CD4-positive, alpha-beta memory T cell (primary cell): Measurements from ENCODE around the gene TYK2. TPM values are rescaled to one million over a fixed set of nuclear protein-coding genes. Genes with fewer than 3 reads are reported as not detected.
A peak's percentile ranks its signal among the peaks of the same experiment; 100 is the strongest.
"Not testable (repeated sequence)": the region's sequence is repeated elsewhere in the genome, so short reads cannot be mapped to it uniquely, and the experiment has no call there.

Experiments
- CTCF ChIA-PET: fragments of 350-600 bp; sonication (Branson Sonifier 250); formaldehyde crosslinking; loops from one replicate; lab custom pipeline; 2021; ENCODE audit warnings: inconsistent platforms; ENCODE audit not compliant: partially characterized antibody; lab: Charles Lee
- POLR2A ChIA-PET: fragments of 350-600 bp; sonication (Branson Sonifier 250); formaldehyde crosslinking; loops from one replicate; lab custom pipeline; 2021; ENCODE audit not compliant: partially characterized antibody; lab: Charles Lee
- DNase-seq, 5 donors: peaks; one replicate each; pipeline versions ENCODE4 v3.0.0 to v3.0.0-alpha.2; 2020 to 2022; ENCODE audit warnings: mixed read lengths in 1 of 5
- H3K27ac ChIP-seq: one replicate; pipeline ENCODE4 v1.7.0; 2013; ENCODE audit warnings: low read depth, low read length
- H3K27me3 ChIP-seq: 2 replicates; pipeline ENCODE4 v1.7.0; 2013; ENCODE audit warnings: mild to moderate bottlenecking, low read length, moderate library complexity; ENCODE audit not compliant: insufficient read depth
- H3K36me3 ChIP-seq: 2 replicates; pipeline ENCODE4 v1.7.0; 2013; ENCODE audit warnings: mild to moderate bottlenecking, low read length, moderate library complexity; ENCODE audit not compliant: insufficient read depth
- H3K4me1 ChIP-seq: 2 replicates; pipeline ENCODE4 v1.7.0; 2013; ENCODE audit warnings: mild to moderate bottlenecking, low read length, moderate library complexity; ENCODE audit not compliant: insufficient read depth
- H3K4me3 ChIP-seq, 2 donors: one replicate each; pipeline ENCODE4 v1.7.0; 2013; ENCODE audit warnings: low read length in 2 of 2, mild to moderate bottlenecking in 1 of 2
- H3K9me3 ChIP-seq, 2 donors: one replicate each; pipeline ENCODE4 v1.7.0; 2013; ENCODE audit warnings: low read length in 2 of 2, control low read depth in 1 of 2; ENCODE audit not compliant: control insufficient read depth in 1 of 2
- H3K27ac Mint-ChIP-seq, 7 donors: one replicate each; pipeline ENCODE4 v1.8.0; 2020 to 2021; ENCODE audit warnings: mixed read lengths in 7 of 7, mild to moderate bottlenecking in 6 of 7, inconsistent platforms in 3 of 7, moderate library complexity in 3 of 7
- H3K27me3 Mint-ChIP-seq, 2 donors: one replicate each; pipeline ENCODE4 v1.8.0; 2020 to 2021; ENCODE audit warnings: mixed read lengths in 2 of 2
- H3K36me3 Mint-ChIP-seq, 2 donors: one replicate each; pipeline ENCODE4 v1.8.0; 2020 to 2021; ENCODE audit warnings: mixed read lengths in 2 of 2, inconsistent platforms in 1 of 2, mild to moderate bottlenecking in 1 of 2
- H3K4me1 Mint-ChIP-seq, 4 donors: one replicate each; pipeline ENCODE4 v1.8.0; 2020 to 2021; ENCODE audit warnings: mixed read lengths in 4 of 4, mild to moderate bottlenecking in 1 of 4
- H3K4me3 Mint-ChIP-seq, 8 donors: one replicate each; pipeline ENCODE4 v1.8.0; 2020 to 2021; ENCODE audit warnings: mixed read lengths in 8 of 8, mild to moderate bottlenecking in 7 of 8, moderate library complexity in 6 of 8, inconsistent platforms in 3 of 8
- H3K9me3 Mint-ChIP-seq, 8 donors: one replicate each; pipeline ENCODE4 v1.8.0; 2020 to 2021; ENCODE audit warnings: mixed read lengths in 8 of 8, mild to moderate bottlenecking in 5 of 8, inconsistent platforms in 3 of 8, moderate library complexity in 1 of 8
- intact Hi-C: fragments of 100-400 bp; cut with micrococcal nuclease; formaldehyde crosslinking; loops from one replicate; pipeline ENCODE4 v1.15.1; 2023
- polyA plus RNA-seq, 2 donors: library from polyadenylated mRNA; unstranded; fragments of 300-500 nt; fragmentation: Illumina TruSeq; gene quantifications; one replicate each; pipeline ENCODE4 v1.2.3, GENCODE V29; 2021
- total RNA-seq, 2 experiments: library from RNA; stranded (reverse); gene quantifications; one replicate each; pipeline ENCODE4 v1.2.3, GENCODE V29; 2021

The TYK2 gene
- total and polyA plus RNA-seq, 4 experiments from 2014 or later: 33.3 to 314 (median 187) TPM

DNA sequence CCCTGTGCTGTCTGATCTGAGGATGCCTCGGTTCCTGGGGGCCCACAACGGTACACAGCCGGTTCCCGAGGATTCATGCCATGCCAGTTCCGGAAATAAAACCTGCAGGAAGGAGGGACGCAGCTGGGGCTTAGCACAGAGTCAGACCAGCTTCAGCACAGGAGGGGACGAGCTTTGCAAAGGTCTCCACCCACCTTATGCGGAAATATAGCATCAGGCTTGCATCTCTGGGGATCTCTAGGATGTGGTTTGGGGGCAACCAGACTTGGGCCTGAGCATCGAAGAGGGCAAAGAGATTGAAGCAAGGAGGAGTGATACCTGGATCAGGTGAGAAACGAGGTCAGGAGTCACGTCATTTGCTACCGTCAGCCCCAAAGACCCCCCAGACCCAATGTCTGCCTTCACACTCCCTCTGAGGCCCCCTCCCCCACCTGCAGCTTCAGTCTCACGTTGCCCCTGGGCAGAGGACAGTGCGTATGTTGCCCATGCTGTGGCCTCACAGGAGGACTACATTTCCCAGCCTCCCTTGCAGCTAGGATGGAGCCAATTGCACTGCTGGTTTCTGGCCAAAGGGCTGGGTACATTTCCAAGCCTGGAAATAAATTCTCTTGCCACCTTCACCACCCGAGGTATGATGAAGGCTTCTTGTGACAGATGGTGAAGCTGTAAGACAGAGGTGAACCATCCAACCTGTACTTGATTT is 12.1 kb downstream of the TYK2 start:
- H3K27ac ChIP-seq: no peak overlapping the region
- no peaks in the 10 kb centered on the region for H3K27me3 Mint-ChIP-seq
- intact Hi-C loops: no loop called here
- no peak overlapping the region for H3K4me3 ChIP-seq
- H3K27me3 ChIP-seq: no peaks in the 10 kb centered on the region
- H3K4me1 Mint-ChIP-seq: peaks cover 0 to 9% (median 0%) of the 10 kb centered on the region in 4 donors
- POLR2A ChIA-PET: no interaction called here
- H3K27ac Mint-ChIP-seq: no peak overlapping the region
- no peaks in the 10 kb centered on the region for H3K9me3 ChIP-seq
- no peaks in the 10 kb centered on the region for H3K4me1 ChIP-seq
- CTCF ChIA-PET: interaction anchor here (2.8 kb wide), 1 partner anchor 20 kb away, joined by 10 read pairs; no protein-coding TSS in a partner anchor
- H3K36me3 ChIP-seq: peaks cover 42% of the 10 kb centered on the region
- peaks cover 19 to 45% of the 10 kb centered on the region in 2 donors for H3K36me3 Mint-ChIP-seq
- no peak for DNase-seq
- no peaks in the 10 kb centered on the region for H3K9me3 Mint-ChIP-seq
- H3K4me3 Mint-ChIP-seq: no peak overlapping the region

DNA sequence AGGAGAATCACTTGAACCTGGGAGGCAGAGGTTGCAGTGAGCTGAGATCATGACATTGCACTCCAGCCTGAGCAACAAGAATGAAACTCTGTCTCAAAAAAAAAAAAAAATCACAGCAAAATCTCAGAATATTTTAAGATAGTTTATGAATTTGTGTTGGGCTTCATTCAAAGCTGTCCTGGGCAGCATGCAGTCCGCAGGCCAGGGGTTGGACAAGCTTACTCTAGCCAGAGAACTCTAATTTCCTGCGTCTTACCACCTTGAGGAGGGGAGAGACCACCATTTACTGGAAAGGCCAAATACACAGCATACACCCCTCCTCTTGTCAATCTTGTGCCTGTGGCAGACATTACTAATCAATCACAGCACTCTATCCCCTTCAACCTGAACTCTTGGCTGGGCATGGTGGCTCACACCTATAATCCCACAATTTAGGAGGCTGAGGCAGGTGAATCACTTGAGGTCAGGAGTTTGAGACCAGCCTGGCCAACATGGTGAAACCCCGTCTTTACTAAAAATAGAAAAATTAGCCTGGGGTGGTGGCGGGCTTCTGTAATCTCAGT is 13.3 kb downstream of the TYK2 start:
- H3K4me1 ChIP-seq, H3K4me3 Mint-ChIP-seq, H3K4me1 Mint-ChIP-seq, H3K4me3 ChIP-seq, POLR2A ChIA-PET, intact Hi-C loops, H3K9me3 Mint-ChIP-seq, H3K27me3 ChIP-seq, H3K27me3 Mint-ChIP-seq, H3K27ac ChIP-seq, H3K9me3 ChIP-seq, DNase-seq: not testable (repeated sequence)
- Mint-ChIP-seq H3K27ac (peak overlapping the region in 1 of 7 donors; percentile 35), H3K36me3 (peaks cover 19 to 52% of the 10 kb centered on the region in 2 donors)
- CTCF ChIA-PET: interaction anchor here (1.3 to 2.8 kb wide), 2 partner anchors 22 to 98 kb away, joined by 4 to 10 read pairs; no protein-coding TSS in a partner anchor
- peaks cover 51% of the 10 kb centered on the region for H3K36me3 ChIP-seq

- Mint-ChIP-seq H3K4me3 (no peak overlapping the region), H3K9me3 (peaks cover 0 to 2% (median 0%) of the 10 kb centered on the region in 8 donors), H3K4me1 (peaks cover 0 to 9% (median 1%) of the 10 kb centered on the region in 4 donors), H3K36me3 (peaks cover 26 to 61% of the 10 kb centered on the region in 2 donors), H3K27ac (no peak overlapping the region), H3K27me3 (no peaks in the 10 kb centered on the region)
- DNase-seq: no peak
- H3K9me3 ChIP-seq: no peaks in the 10 kb centered on the region
- intact Hi-C loops: no loop called here
- H3K27me3 ChIP-seq: no peaks in the 10 kb centered on the region
- H3K4me1 ChIP-seq: no peaks in the 10 kb centered on the region
- H3K4me3 ChIP-seq: no peak overlapping the region
- CTCF ChIA-PET: interaction anchor here (2.8 kb wide), 1 partner anchor 23 kb away, joined by 10 read pairs; no protein-coding TSS in a partner anchor
- no peak overlapping the region for H3K27ac ChIP-seq
- H3K36me3 ChIP-seq: peaks cover 59% of the 10 kb centered on the region
- POLR2A ChIA-PET: interaction anchor here (0.8 kb wide), 1 partner anchor 107 kb away, joined by 3 read pairs; no protein-coding TSS in a partner anchor
Observed at GRCh38 chr19:10365518-10365917, 14.9 kb downstream of the TYK2 start.

- Histone ChIP-seq H3K27ac (no peak overlapping the region), H3K9me3 (no peaks in the 10 kb centered on the region), H3K27me3 (no peaks in the 10 kb centered on the region), H3K36me3 (peaks cover 59% of the 10 kb centered on the region), H3K4me1 (no peaks in the 10 kb centered on the region), H3K4me3 (no peak overlapping the region)
- DNase-seq: no peak
- CTCF ChIA-PET: no interaction called here
- Mint-ChIP-seq H3K4me1 (peaks cover 0 to 9% (median 1%) of the 10 kb centered on the region in 4 donors), H3K27me3 (no peaks in the 10 kb centered on the region), H3K9me3 (peaks cover 0 to 2% (median 0%) of the 10 kb centered on the region in 8 donors), H3K36me3 (peaks cover 25 to 65% of the 10 kb centered on the region in 2 donors), H3K27ac (no peak overlapping the region), H3K4me3 (no peak overlapping the region)
- POLR2A ChIA-PET: no interaction called here
- intact Hi-C loops: no loop called here
Observed at GRCh38 chr19:10364644-10365043, 15.7 kb downstream of the TYK2 start.

- H3K36me3 Mint-ChIP-seq: peaks cover 21 to 62% of the 10 kb centered on the region in 2 donors
Observed at GRCh38 chr19:10363789-10364281, 16.5 kb downstream of the TYK2 start.

DNA sequence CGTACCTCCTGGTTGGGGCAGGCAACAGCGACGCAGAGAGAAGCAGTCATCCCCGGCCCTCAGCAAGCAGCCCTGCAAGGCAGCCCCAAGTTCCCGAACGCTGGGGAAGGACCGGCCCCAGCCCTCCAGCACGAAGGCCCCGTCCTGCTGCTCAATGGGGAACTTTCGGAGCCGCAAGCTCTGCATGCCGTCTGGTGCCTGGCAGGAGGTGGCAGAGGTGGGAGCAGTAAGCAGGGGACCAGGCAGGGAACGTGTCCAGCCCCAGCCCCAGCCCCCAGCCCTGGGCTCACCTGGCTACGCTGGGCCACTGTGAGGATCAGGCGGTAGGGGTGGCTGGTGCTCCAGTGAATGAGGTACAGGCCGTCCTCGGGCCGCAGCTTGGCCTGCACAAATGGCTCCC is 18.1 kb downstream of the TYK2 start:
- Mint-ChIP-seq H3K4me1 (peaks cover 0 to 3% (median 0%) of the 10 kb centered on the region in 4 donors), H3K4me3 (no peak overlapping the region), H3K9me3 (peaks cover 0 to 2% (median 0%) of the 10 kb centered on the region in 8 donors), H3K36me3 (peaks cover 24 to 60% of the 10 kb centered on the region in 2 donors), H3K27me3 (no peaks in the 10 kb centered on the region), H3K27ac (peak overlapping the region in 1 of 7 donors; percentile 47)
- H3K36me3 ChIP-seq: peaks cover 63% of the 10 kb centered on the region
- H3K27ac ChIP-seq: no peak overlapping the region
- DNase-seq: no peak
- CTCF ChIA-PET: interaction anchor here (0.9 kb wide), 1 partner anchor 27 kb away, joined by 4 read pairs; no protein-coding TSS in a partner anchor
- POLR2A ChIA-PET: no interaction called here
- no peaks in the 10 kb centered on the region for H3K27me3 ChIP-seq
- intact Hi-C loops: no loop called here
- H3K9me3 ChIP-seq: no peaks in the 10 kb centered on the region
- no peaks in the 10 kb centered on the region for H3K4me1 ChIP-seq
- no peak overlapping the region for H3K4me3 ChIP-seq

More at GRCh38 chr19:10363789-10364281, 16.5 kb downstream of the TYK2 start:
- peaks cover 0 to 3% (median under 1%) of the 10 kb centered on the region in 4 donors for H3K4me1 Mint-ChIP-seq
- Histone ChIP-seq H3K27ac (no peak overlapping the region), H3K4me3 (no peak overlapping the region), H3K27me3 (no peaks in the 10 kb centered on the region), H3K4me1 (no peaks in the 10 kb centered on the region), H3K36me3 (peaks cover 65% of the 10 kb centered on the region), H3K9me3 (no peaks in the 10 kb centered on the region)
- POLR2A ChIA-PET: no interaction called here
- DNase-seq: no peak
- H3K4me3 Mint-ChIP-seq: no peak overlapping the region
- intact Hi-C loops: no loop called here
- H3K27me3 Mint-ChIP-seq: no peaks in the 10 kb centered on the region
- CTCF ChIA-PET: no interaction called here
- H3K9me3 Mint-ChIP-seq: peaks cover 0 to 2% (median 0%) of the 10 kb centered on the region in 8 donors
- no peak overlapping the region for H3K27ac Mint-ChIP-seq

GRCh38 chr19:10361569-10362011 is 18.8 kb downstream of the TYK2 start:
- Histone ChIP-seq H3K27me3 (no peaks in the 10 kb centered on the region), H3K27ac (no peak overlapping the region), H3K4me3 (no peak overlapping the region), H3K4me1 (no peaks in the 10 kb centered on the region), H3K36me3 (peaks cover 62% of the 10 kb centered on the region), H3K9me3 (no peaks in the 10 kb centered on the region)
- Mint-ChIP-seq H3K9me3 (peaks cover 0 to 2% (median 0%) of the 10 kb centered on the region in 8 donors), H3K36me3 (peaks cover 24 to 59% of the 10 kb centered on the region in 2 donors), H3K4me1 (peaks cover 0 to 3% (median 0%) of the 10 kb centered on the region in 4 donors), H3K4me3 (no peak overlapping the region), H3K27me3 (no peaks in the 10 kb centered on the region), H3K27ac (no peak overlapping the region)
- POLR2A ChIA-PET: no interaction called here
- intact Hi-C loops: no loop called here
- CTCF ChIA-PET: no interaction called here
- DNase-seq: no peak
